ENCODE data around the gene TRAF1.

- TF ChIP-seq ZNF367 (CRISPR knock-in tag; IDR thresholded peaks at IDR 0.05; ENCODE audit: borderline replicate concordance) (no peak), MYNN (CRISPR knock-in tag; IDR thresholded peaks at IDR 0.05; ENCODE audit: low read depth) (no peak), RBM22 (optimal IDR thresholded peaks at IDR 0.05; ENCODE audit: low read length) (no peak), PRMT3 (CRISPR knock-in tag; IDR thresholded peaks at IDR 0.05; ENCODE audit: borderline replicate concordance, low read depth) (no peak), KLF12 (CRISPR knock-in tag; IDR thresholded peaks at IDR 0.05; ENCODE audit: borderline replicate concordance) (no peak), ZBTB26 (CRISPR knock-in tag; IDR thresholded peaks at IDR 0.05; ENCODE audit: borderline replicate concordance) (no peak), ZBTB7A (CRISPR knock-in tag; IDR thresholded peaks at IDR 0.05) (no peak), U2AF2 (IDR thresholded peaks at IDR 0.05; ENCODE audit: low read depth, low read length) (no peak)
- TF ChIP-seq, protein P1, sequence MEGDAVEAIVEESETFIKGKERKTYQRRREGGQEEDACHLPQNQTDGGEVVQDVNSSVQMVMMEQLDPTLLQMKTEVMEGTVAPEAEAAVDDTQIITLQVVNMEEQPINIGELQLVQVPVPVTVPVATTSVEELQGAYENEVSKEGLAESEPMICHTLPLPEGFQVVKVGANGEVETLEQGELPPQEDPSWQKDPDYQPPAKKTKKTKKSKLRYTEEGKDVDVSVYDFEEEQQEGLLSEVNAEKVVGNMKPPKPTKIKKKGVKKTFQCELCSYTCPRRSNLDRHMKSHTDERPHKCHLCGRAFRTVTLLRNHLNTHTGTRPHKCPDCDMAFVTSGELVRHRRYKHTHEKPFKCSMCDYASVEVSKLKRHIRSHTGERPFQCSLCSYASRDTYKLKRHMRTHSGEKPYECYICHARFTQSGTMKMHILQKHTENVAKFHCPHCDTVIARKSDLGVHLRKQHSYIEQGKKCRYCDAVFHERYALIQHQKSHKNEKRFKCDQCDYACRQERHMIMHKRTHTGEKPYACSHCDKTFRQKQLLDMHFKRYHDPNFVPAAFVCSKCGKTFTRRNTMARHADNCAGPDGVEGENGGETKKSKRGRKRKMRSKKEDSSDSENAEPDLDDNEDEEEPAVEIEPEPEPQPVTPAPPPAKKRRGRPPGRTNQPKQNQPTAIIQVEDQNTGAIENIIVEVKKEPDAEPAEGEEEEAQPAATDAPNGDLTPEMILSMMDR (CRISPR knock-in tag; IDR thresholded peaks at IDR 0.05) = no peak
Observed at GRCh38 chr9:120870206-120870605, 56.4 kb downstream of the TRAF1 start.

Measured in HepG2 (cell line).